IMR-90 (cell line): ENCODE measurements around the gene WNT11. TPM values are rescaled to one million over a fixed set of nuclear protein-coding genes. Genes with fewer than 3 reads are reported as not detected.
A peak's percentile ranks its signal among the peaks of the same experiment; 100 is the strongest.

Experiments used
- ATAC-seq: fragments of 200-7000 bp; cut with Tn5 transposase; 2 replicates; pipeline ENCODE4 v1.9.1; 2020; ENCODE audit warnings: low read depth, mild to moderate bottlenecking, moderate library complexity
- BruUV-seq: library from RNA; stranded (reverse); fragments of 400-500 nt; replicated peaks from 2 replicates; lab custom pipeline; 2021; lab: Mats Ljungman, UMichigan
- CTCF ChIA-PET: fragments of 300-600 bp; formaldehyde crosslinking; extraction: SDS; loops from one replicate; lab custom pipeline; 2021; ENCODE audit warnings: antibody characterized with exemption; lab: Yijun Ruan, JAX
- POLR2A ChIA-PET: fragments of 300-600 bp; sonication (Branson Sonifier 250); formaldehyde crosslinking; loops from one replicate; lab custom pipeline; 2022; ENCODE audit warnings: antibody characterized with exemption; ENCODE audit not compliant: unreplicated experiment; lab: Charles Lee
- DNase-seq: peaks from one replicate; pipeline ENCODE4 v3.0.0; 2013
- H2AFZ ChIP-seq: replicated peaks from 2 replicates; pipeline ENCODE3; 2013; ENCODE audit warnings: low read length, mild to moderate bottlenecking; ENCODE audit not compliant: poor library complexity
- H2AK5ac ChIP-seq: 2 replicates; pipeline ENCODE4 v1.6.1; 2013; ENCODE audit warnings: low read depth, low read length, inconsistent platforms
- H2AK9ac ChIP-seq: replicated peaks from 2 replicates; pipeline ENCODE3; 2013; ENCODE audit warnings: mild to moderate bottlenecking, low read depth, low read length, moderate library complexity; ENCODE audit not compliant: poor library complexity
- H2BK120ac ChIP-seq: 2 replicates; pipeline ENCODE4 v1.6.1; 2013; ENCODE audit warnings: low read depth, low read length, inconsistent platforms
- H2BK15ac ChIP-seq: 3 replicates; pipeline ENCODE4 v1.6.1; 2013; ENCODE audit warnings: low read depth, low read length, inconsistent platforms
- H2BK20ac ChIP-seq: 2 replicates; pipeline ENCODE4 v1.6.1; 2013; ENCODE audit warnings: low read depth, mild to moderate bottlenecking, inconsistent platforms, low read length, moderate library complexity
- H2BK5ac ChIP-seq: 2 replicates; pipeline ENCODE4 v1.6.1; 2013; ENCODE audit warnings: mild to moderate bottlenecking, low read depth, low read length, inconsistent platforms; ENCODE audit not compliant: poor library complexity, severe bottlenecking
- H3K14ac ChIP-seq: replicated peaks from 2 replicates; pipeline ENCODE4 v1.6.1; 2013; ENCODE audit warnings: low read depth, low read length, inconsistent platforms
- H3K18ac ChIP-seq: 2 replicates; pipeline ENCODE4 v1.6.1; 2013; ENCODE audit warnings: low read depth, low read length, control low read depth
- H3K23ac ChIP-seq: 2 replicates; pipeline ENCODE4 v1.6.1; 2013; ENCODE audit warnings: low read depth, low read length, inconsistent platforms
- H3K27ac ChIP-seq: 2 replicates; pipeline ENCODE4 v1.5.1; 2013; ENCODE audit warnings: mild to moderate bottlenecking, control low read depth, low read length; ENCODE audit not compliant: insufficient read depth
- H3K27me3 ChIP-seq: 2 replicates; pipeline ENCODE4 v1.6.1; 2013; ENCODE audit warnings: low read length; ENCODE audit not compliant: control insufficient read depth, insufficient read depth
- H3K36me3 ChIP-seq: 2 replicates; pipeline ENCODE4 v1.6.1; 2013; ENCODE audit warnings: low read length, mixed read lengths; ENCODE audit not compliant: control insufficient read depth, insufficient read depth
- H3K4ac ChIP-seq: 2 replicates; pipeline ENCODE4 v1.6.1; 2013; ENCODE audit warnings: low read depth, low read length, inconsistent platforms
- H3K4me1 ChIP-seq: 2 replicates; pipeline ENCODE4 v1.6.1; 2013; ENCODE audit warnings: low read length, mixed read lengths; ENCODE audit not compliant: control insufficient read depth, insufficient read depth
- H3K4me2 ChIP-seq: 2 replicates; pipeline ENCODE4 v1.6.1; 2013; ENCODE audit warnings: low read depth, mild to moderate bottlenecking, control low read depth, low read length, moderate library complexity
- H3K4me3 ChIP-seq: 2 replicates; pipeline ENCODE4 v1.5.1; 2013; ENCODE audit warnings: low read depth, mild to moderate bottlenecking, control low read depth, low read length, moderate library complexity; ENCODE audit not compliant: insufficient read depth
- H3K56ac ChIP-seq: 2 replicates; pipeline ENCODE4 v1.6.1; 2013; ENCODE audit warnings: low read length, inconsistent platforms; ENCODE audit not compliant: insufficient read depth; ENCODE audit errors: extremely low read depth
- H3K79me1 ChIP-seq, 2 experiments: 2 replicates each; pipeline ENCODE4 v1.6.1; 2013; ENCODE audit warnings: low read length in 2 of 2, inconsistent platforms in 1 of 2, low read depth in 1 of 2
- H3K9ac ChIP-seq: 2 replicates; pipeline ENCODE4 v1.6.1; 2013; ENCODE audit warnings: low read depth, low read length, control low read depth
- H3K9me1 ChIP-seq: 2 replicates; pipeline ENCODE4 v1.6.1; 2013; ENCODE audit warnings: low read length, inconsistent platforms; ENCODE audit not compliant: insufficient read depth
- H3K9me3 ChIP-seq: 2 replicates; pipeline ENCODE4 v1.6.1; 2013; ENCODE audit warnings: low read length; ENCODE audit not compliant: control insufficient read depth, insufficient read depth
- H4K20me1 ChIP-seq: 2 replicates; pipeline ENCODE4 v1.6.1; 2013; ENCODE audit warnings: low read length, inconsistent platforms; ENCODE audit not compliant: insufficient read depth
- H4K5ac ChIP-seq: 2 replicates; pipeline ENCODE4 v1.6.1; 2013; ENCODE audit warnings: mild to moderate bottlenecking, low read depth, low read length, control low read depth
- H4K8ac ChIP-seq, 2 experiments: 2 replicates each; pipeline ENCODE4 v1.6.1; 2013; ENCODE audit warnings: low read depth in 2 of 2, low read length in 2 of 2, control low read depth in 1 of 2, inconsistent platforms in 1 of 2
- H4K91ac ChIP-seq: 2 replicates; pipeline ENCODE4 v1.6.1; 2013; ENCODE audit warnings: low read depth, low read length, inconsistent platforms; ENCODE audit not compliant: insufficient read depth
- FOS ChIP-seq: fragments of 150-350 bp; IDR thresholded peaks from 2 replicates; pipeline ENCODE4 v1.6.1; 2016; ENCODE audit warnings: low read depth, low read length
- RCOR1 ChIP-seq: IDR thresholded peaks from 2 replicates; pipeline ENCODE4 v1.6.1; 2012; ENCODE audit warnings: mild to moderate bottlenecking, low read length, improper control_type of control experiment; ENCODE audit not compliant: insufficient replicate concordance
- WGBS, 2 experiments: methylation state at CpG; one replicate each; pipeline versions ENCODE4 v1.1.5 to v1.1.7; 2013; ENCODE audit warnings: missing lambda C conversion rate in 2 of 2; ENCODE audit not compliant: insufficient read length in 1 of 2; ENCODE audit errors: extremely low coverage in 2 of 2; 5-methylcytosine and 5-hydroxymethylcytosine counted together
- dilution Hi-C: fragments of 300-500 bp; cut with HindIII; formaldehyde crosslinking; loops from one replicate; pipeline ENCODE4 v1.14.3; 2018; ENCODE audit warnings: low sequenced_read_pairs; ENCODE audit not compliant: unreplicated experiment
- in situ Hi-C: fragments of 300-500 bp; cut with MboI; formaldehyde crosslinking; loops from 3 replicates; pipeline ENCODE4 v1.14.3; 2019; ENCODE audit warnings: low sequenced_read_pairs, inconsistent platforms, mixed read lengths
- intact Hi-C: fragments of 100-400 bp; cut with micrococcal nuclease; formaldehyde crosslinking; loops from 2 replicates; pipeline ENCODE4 v1.10.0; 2022
- polyA plus RNA-seq, 3 experiments: library from polyadenylated mRNA; depleted of rRNA; stranded (reverse); fragments of >200 nt; gene quantifications; 2 replicates each; pipeline ENCODE4 v1.2.3, GENCODE V29; 2012; ENCODE audit warnings: low replicate concordance in 1 of 3
- total RNA-seq: library from RNA; depleted of rRNA; stranded (reverse); fragments of >200 nt; gene quantifications from 2 replicates; pipeline ENCODE4 v1.2.3, GENCODE V29; 2012

Gene WNT11
- total and polyA plus RNA-seq, 2 of the 4 experiments (the other 2 are of a cell fraction): 0.10 TPM; not detected in 1

GRCh38 chr11:76216536-76217325, 10.4 kb upstream of the WNT11 start:
- CTCF ChIA-PET: interaction anchor here (1.5 kb wide), 1 partner anchor 8 kb away, joined by 3 read pairs; no protein-coding TSS in a partner anchor

More at GRCh38 chr11:76216536-76217325, 10.4 kb upstream of the WNT11 start:
- Histone ChIP-seq H2AFZ (no peak overlapping the region), H2BK15ac (no peak overlapping the region), H3K27me3 (peaks cover 49% of the 10 kb centered on the region), H2BK5ac (no peak overlapping the region), H3K9me3 (no peaks in the 10 kb centered on the region), H3K4me1 (no peaks in the 10 kb centered on the region), H2BK120ac (no peak overlapping the region), H3K27ac (no peak overlapping the region), H3K4me2 (no peak overlapping the region), H3K4me3 (no peak overlapping the region), H3K56ac (no peak overlapping the region), H3K23ac (no peak overlapping the region), H2AK9ac (no peak overlapping the region), H2BK20ac (no peak overlapping the region), H3K79me1 (no peaks in the 10 kb centered on the region), H4K20me1 (0 out of 2 replicates have a peak, but pooled peaks cover 2% of the 10 kb centered on the region), H3K14ac (no peak overlapping the region), H3K9ac (no peak overlapping the region), H3K9me1 (no peaks in the 10 kb centered on the region; the same call in 1 of the 2 replicates), H4K5ac (no peak overlapping the region), H3K4ac (no peak overlapping the region), H3K36me3 (no peaks in the 10 kb centered on the region), H2AK5ac (no peak overlapping the region), H3K18ac (no peak overlapping the region), H4K8ac (no peak overlapping the region), H4K91ac (no peak overlapping the region)
- 29% methylated on average over 1 of the region's 9 CpGs; no CpG with 5 or more reads in 1 of the 2 experiments for WGBS, 2 experiments
- in situ Hi-C loops (loop anchor here (10.0 kb wide), 2 partner anchors 308 to 468 kb away; no protein-coding TSS in a partner anchor), dilution Hi-C loops (no loop called here), intact Hi-C loops (no loop called here)
- TF ChIP-seq FOS: no peak
- no peak for TF ChIP-seq RCOR1
- no TSS peak for BruUV-seq
- peak; percentile 40 for ATAC-seq
- POLR2A ChIA-PET: interaction anchor here (1.0 kb wide), 1 partner anchor 8 kb away, joined by 6 read pairs; no protein-coding TSS in a partner anchor
- DNase-seq: no peak
